Panc1 (cell line): ENCODE results near the gene NRDC. TPM values are rescaled to one million over a fixed set of nuclear protein-coding genes. Genes with fewer than 3 reads are reported as not detected.

Experiments used
- ATAC-seq: fragments of 200-7000 bp; cut with Tn5 transposase; 2 replicates; pipeline ENCODE4 v1.9.1; 2020; ENCODE audit warnings: mild to moderate bottlenecking, moderate library complexity
- BruUV-seq: library from RNA; stranded (reverse); fragments of 400-500 nt; replicated peaks from 2 replicates; lab custom pipeline; 2021; lab: Mats Ljungman, UMichigan
- CTCF ChIA-PET: fragments of 300-600 bp; sonication (Branson Sonifier 250); formaldehyde crosslinking; loops from one replicate; lab custom pipeline; 2022; ENCODE audit warnings: antibody characterized with exemption; lab: Charles Lee
- POLR2A ChIA-PET: fragments of 300-600 bp; sonication (Branson Sonifier 250); formaldehyde crosslinking; loops from one replicate; lab custom pipeline; 2022; ENCODE audit warnings: antibody characterized with exemption; lab: Charles Lee
- DNase-seq: peaks from one replicate; pipeline ENCODE4 v3.0.0-alpha.2; 2010; ENCODE audit warnings: low read depth, low spot score
- H3K27ac ChIP-seq: 2 replicates; pipeline ENCODE4 v1.5.1; 2011; ENCODE audit warnings: mild to moderate bottlenecking, low read length, inconsistent platforms
- H3K27me3 ChIP-seq: fragments of 200-500 bp; sonication (Bioruptor generic); 2 replicates; pipeline ENCODE4 v1.6.0; 2014; ENCODE audit warnings: low read length, inconsistent platforms; ENCODE audit not compliant: control insufficient read depth, insufficient read depth
- H3K36me3 ChIP-seq: fragments of 200-500 bp; sonication (Bioruptor generic); 2 replicates; pipeline ENCODE4 v1.5.1; 2014; ENCODE audit warnings: inconsistent platforms, mild to moderate bottlenecking, low read length, moderate library complexity; ENCODE audit not compliant: control insufficient read depth, insufficient read depth
- H3K4me1 ChIP-seq: 2 replicates; pipeline ENCODE4 v1.5.1; 2011; ENCODE audit warnings: inconsistent platforms, mild to moderate bottlenecking, low read length, moderate library complexity; ENCODE audit not compliant: control insufficient read depth, insufficient read depth
- H3K4me3 ChIP-seq, 2 experiments: 2 replicates each; pipeline ENCODE4 v1.5.1; 2011 to 2012; ENCODE audit warnings: low read depth in 2 of 2, low read length in 2 of 2, mild to moderate bottlenecking in 2 of 2, inconsistent platforms in 1 of 2, moderate library complexity in 1 of 2
- H3K9me3 ChIP-seq: fragments of 200-500 bp; sonication (Bioruptor generic); 2 replicates; pipeline ENCODE4 v1.5.1; 2014; ENCODE audit warnings: low read depth, mild to moderate bottlenecking, inconsistent platforms, low read length, moderate library complexity; ENCODE audit not compliant: control insufficient read depth, insufficient read depth
- POLR2AphosphoS5 ChIP-seq: IDR thresholded peaks from 2 replicates; pipeline ENCODE4 v1.6.1; 2012; ENCODE audit warnings: mild to moderate bottlenecking, low read depth, low read length, moderate library complexity
- SIN3A ChIP-seq: IDR thresholded peaks from 2 replicates; pipeline ENCODE4 v1.6.1; 2012; ENCODE audit warnings: low read depth, mild to moderate bottlenecking, low read length, moderate library complexity, borderline replicate concordance; ENCODE audit not compliant: insufficient read depth
- TCF7L2 ChIP-seq: IDR thresholded peaks from 2 replicates; pipeline ENCODE4 v1.6.1; 2011; ENCODE audit warnings: mild to moderate bottlenecking, low read depth, low read length, inconsistent platforms
- in situ Hi-C: cut with HindIII; loops from 2 replicates; pipeline ENCODE4 v1.10.0; 2016; ENCODE audit warnings: low sequenced_read_pairs, low pct_unique_long_range_greater_than_20kb
- intact Hi-C: fragments of 100-400 bp; cut with micrococcal nuclease; formaldehyde crosslinking; loops from one replicate; pipeline ENCODE4 v1.10.0; 2022; ENCODE audit not compliant: unreplicated experiment
- total RNA-seq: library from RNA; stranded (reverse); gene quantifications from one replicate; pipeline ENCODE4 v1.2.1, GENCODE V29; 2021; ENCODE audit not compliant: unreplicated experiment
- TF ChIP-seq, protein P1 (sequence below): fragments of 450-650 bp; IDR thresholded peaks from 2 replicates; pipeline ENCODE4 v1.5.1; 2017; ENCODE audit warnings: mild to moderate bottlenecking
- TF ChIP-seq, protein P2 (sequence below), 2 experiments: IDR thresholded peaks; 2 replicates each; pipeline ENCODE4 v1.6.1; 2011 to 2012; ENCODE audit warnings: low read depth in 2 of 2, control low read depth in 1 of 2, low read length in 1 of 2, mild to moderate bottlenecking in 1 of 2, moderate library complexity in 1 of 2; ENCODE audit not compliant: insufficient read depth in 1 of 2

Gene NRDC
- total RNA-seq, 1 experiment from 2014 or later: 180 TPM

- peaks cover 20% of the 10 kb centered on the region; the same call in 1 of the 2 replicates for H3K36me3 ChIP-seq
- intact Hi-C loops (no loop called here), in situ Hi-C loops (no loop called here)
- H3K27ac ChIP-seq: no peak overlapping the region
- H3K4me1 ChIP-seq: no peaks in the 10 kb centered on the region
- H3K9me3 ChIP-seq: no peaks in the 10 kb centered on the region
- no peak for ATAC-seq
- no peak overlapping the region for H3K4me3 ChIP-seq
- no peak for DNase-seq
- TF ChIP-seq TCF7L2 (no peak), POLR2AphosphoS5 (no peak), SIN3A (no peak)
- TF ChIP-seq, protein P1, sequence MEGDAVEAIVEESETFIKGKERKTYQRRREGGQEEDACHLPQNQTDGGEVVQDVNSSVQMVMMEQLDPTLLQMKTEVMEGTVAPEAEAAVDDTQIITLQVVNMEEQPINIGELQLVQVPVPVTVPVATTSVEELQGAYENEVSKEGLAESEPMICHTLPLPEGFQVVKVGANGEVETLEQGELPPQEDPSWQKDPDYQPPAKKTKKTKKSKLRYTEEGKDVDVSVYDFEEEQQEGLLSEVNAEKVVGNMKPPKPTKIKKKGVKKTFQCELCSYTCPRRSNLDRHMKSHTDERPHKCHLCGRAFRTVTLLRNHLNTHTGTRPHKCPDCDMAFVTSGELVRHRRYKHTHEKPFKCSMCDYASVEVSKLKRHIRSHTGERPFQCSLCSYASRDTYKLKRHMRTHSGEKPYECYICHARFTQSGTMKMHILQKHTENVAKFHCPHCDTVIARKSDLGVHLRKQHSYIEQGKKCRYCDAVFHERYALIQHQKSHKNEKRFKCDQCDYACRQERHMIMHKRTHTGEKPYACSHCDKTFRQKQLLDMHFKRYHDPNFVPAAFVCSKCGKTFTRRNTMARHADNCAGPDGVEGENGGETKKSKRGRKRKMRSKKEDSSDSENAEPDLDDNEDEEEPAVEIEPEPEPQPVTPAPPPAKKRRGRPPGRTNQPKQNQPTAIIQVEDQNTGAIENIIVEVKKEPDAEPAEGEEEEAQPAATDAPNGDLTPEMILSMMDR: no peak
- TF ChIP-seq, protein P2, sequence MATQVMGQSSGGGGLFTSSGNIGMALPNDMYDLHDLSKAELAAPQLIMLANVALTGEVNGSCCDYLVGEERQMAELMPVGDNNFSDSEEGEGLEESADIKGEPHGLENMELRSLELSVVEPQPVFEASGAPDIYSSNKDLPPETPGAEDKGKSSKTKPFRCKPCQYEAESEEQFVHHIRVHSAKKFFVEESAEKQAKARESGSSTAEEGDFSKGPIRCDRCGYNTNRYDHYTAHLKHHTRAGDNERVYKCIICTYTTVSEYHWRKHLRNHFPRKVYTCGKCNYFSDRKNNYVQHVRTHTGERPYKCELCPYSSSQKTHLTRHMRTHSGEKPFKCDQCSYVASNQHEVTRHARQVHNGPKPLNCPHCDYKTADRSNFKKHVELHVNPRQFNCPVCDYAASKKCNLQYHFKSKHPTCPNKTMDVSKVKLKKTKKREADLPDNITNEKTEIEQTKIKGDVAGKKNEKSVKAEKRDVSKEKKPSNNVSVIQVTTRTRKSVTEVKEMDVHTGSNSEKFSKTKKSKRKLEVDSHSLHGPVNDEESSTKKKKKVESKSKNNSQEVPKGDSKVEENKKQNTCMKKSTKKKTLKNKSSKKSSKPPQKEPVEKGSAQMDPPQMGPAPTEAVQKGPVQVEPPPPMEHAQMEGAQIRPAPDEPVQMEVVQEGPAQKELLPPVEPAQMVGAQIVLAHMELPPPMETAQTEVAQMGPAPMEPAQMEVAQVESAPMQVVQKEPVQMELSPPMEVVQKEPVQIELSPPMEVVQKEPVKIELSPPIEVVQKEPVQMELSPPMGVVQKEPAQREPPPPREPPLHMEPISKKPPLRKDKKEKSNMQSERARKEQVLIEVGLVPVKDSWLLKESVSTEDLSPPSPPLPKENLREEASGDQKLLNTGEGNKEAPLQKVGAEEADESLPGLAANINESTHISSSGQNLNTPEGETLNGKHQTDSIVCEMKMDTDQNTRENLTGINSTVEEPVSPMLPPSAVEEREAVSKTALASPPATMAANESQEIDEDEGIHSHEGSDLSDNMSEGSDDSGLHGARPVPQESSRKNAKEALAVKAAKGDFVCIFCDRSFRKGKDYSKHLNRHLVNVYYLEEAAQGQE (IDR thresholded peaks at IDR 0.05; ENCODE audit: insufficient read depth in 1 of 2, low read depth in 2 of 2, low read length in 1 of 2): no peak
- ChIA-PET POLR2A (no interaction called here), CTCF (no interaction called here)
- no TSS peak for BruUV-seq
- no peaks in the 10 kb centered on the region for H3K27me3 ChIP-seq
Observed at GRCh38 chr1:51837243-51837642, 41.3 kb downstream of the NRDC start.

DNA sequence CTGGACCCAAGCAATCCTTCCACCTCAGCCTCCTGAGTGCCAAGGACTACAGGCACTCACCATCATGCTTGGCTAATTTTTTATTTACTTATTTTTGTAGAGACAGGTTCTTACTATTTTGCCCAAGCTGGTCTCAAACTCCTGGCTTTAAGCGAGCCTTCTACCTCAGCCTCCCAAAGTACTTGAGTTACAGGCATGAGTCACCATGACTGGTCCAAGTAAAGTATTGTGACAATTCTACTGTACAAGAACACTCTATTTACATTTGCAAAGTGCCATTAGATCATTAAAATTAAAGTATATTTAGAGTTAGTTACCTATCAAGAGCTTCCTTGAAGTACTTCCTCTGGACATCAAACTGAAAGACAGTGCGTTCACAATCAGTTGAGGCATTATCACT lies 44.8 kb downstream of the NRDC start:
- Histone ChIP-seq H3K4me1 (no peaks in the 10 kb centered on the region), H3K27me3 (no peaks in the 10 kb centered on the region), H3K9me3 (no peaks in the 10 kb centered on the region), H3K4me3 (no peak overlapping the region), H3K36me3 (peaks cover 13% of the 10 kb centered on the region), H3K27ac (no peak overlapping the region)
- no TSS peak for BruUV-seq
- in situ Hi-C loops (no loop called here), intact Hi-C loops (no loop called here)
- DNase-seq (no peak), ATAC-seq (no peak)
- TF ChIP-seq, protein P1: no peak
- TF ChIP-seq SIN3A (no peak), TCF7L2 (no peak), POLR2AphosphoS5 (no peak)
- TF ChIP-seq, protein P2 (IDR thresholded peaks at IDR 0.05; ENCODE audit: insufficient read depth in 1 of 2, low read depth in 2 of 2, low read length in 1 of 2): no peak
- ChIA-PET CTCF (no interaction called here), POLR2A (no interaction called here)
